GM18508 (cell line): ENCODE data around the gene RNF141.

Experiments used
- ATAC-seq: cut with Tn5 transposase; IDR thresholded peaks from one replicate; pipeline ENCODE4 v1.9.1; 2021; ENCODE audit warnings: moderate number of reproducible peaks; ENCODE audit not compliant: insufficient read depth, unreplicated experiment

The RNF141 gene

DNA sequence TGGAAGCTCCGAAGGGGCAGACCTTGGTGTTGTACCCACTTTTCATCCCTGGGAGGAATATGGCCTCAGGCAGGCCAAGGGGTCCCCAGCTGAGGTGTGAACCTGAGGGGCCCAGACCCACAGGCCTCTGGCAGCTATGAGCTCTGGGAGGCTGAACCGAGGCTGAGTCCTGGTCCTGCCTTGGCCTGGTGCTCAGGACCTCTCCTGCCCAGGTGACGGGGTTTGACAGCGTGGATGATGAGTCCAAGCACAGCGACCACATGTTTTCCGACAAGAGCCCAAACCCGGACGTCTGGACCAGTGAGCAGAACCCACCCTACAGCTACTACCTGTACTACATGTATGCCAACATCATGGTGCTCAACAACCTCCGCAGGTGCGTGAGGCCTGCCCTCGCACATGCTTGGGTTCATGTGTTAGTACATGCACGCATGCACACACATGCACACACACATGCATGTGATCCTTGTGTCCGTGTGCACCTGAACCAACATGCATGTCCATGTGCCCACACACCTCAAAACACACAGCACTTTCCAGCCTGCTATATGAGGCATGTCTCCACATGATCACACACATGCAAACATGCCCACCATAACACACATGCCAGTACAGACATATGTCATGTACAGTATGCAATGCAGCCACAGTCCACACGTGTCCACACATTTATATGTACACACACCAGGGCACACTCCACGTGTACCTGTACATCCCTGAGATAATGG, 40.9 kb downstream of the RNF141 start:
- no peak for ATAC-seq

DNA sequence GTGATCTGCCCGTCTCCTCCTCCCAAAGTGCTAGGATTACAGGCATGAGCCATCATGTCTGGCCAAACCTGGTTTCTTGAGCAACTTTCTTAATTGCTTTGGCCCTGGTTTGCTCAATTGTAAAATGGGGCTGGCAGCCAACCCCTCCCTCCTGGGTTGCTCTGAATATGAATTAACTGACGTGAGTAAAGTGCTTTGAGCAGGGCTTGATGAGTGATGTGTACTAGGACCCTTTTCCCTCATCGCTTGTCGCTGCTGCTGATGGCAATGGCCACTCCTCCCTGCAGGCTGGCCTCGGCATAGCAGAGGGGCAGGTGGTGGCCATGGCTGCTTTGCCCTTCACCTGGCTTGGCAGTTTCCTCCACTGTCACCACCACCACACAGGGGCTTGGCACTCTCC, 41.5 kb downstream of the RNF141 start:
- no peak for ATAC-seq

DNA sequence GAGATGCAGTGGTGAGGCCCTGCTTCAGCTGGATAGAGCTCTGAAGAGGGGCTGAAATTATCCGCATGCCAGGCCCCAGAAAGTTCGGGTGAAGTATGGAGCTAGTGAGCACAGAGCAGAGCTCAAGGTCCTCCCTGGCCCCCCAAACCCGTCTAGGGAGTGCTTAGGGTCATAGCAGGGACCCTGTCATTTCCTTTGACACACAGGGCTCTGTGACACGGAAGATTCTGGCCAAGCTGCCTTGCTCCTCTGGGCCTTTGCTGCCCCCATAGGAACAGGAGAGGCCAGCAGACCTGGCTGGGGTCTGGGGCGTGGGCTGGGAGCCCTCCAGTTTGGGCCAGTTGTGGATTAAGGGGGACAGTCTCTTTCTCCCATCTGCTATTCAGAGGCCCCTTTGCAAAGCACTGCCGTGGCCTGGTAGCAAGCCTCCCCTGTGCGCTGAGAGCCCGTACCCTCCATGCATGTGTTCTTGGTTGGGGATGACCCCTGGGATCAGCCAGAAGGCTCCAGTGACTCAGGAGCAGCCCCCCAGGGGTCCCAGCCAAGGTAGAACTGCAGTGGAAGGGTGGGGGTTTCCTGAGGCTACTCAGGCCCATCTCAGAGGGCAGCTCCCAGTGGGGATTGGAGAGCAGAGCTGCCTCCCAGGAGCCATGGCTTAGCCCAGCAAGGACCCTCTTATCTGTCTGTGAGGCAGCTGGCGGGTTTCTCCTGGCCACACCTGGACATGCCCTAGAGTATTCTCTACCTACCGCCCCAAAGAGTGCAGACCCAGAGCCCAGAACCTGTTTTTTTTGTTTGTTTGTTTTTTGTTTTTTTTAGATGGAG, 42.3 kb downstream of the RNF141 start:
- no peak for ATAC-seq

DNA sequence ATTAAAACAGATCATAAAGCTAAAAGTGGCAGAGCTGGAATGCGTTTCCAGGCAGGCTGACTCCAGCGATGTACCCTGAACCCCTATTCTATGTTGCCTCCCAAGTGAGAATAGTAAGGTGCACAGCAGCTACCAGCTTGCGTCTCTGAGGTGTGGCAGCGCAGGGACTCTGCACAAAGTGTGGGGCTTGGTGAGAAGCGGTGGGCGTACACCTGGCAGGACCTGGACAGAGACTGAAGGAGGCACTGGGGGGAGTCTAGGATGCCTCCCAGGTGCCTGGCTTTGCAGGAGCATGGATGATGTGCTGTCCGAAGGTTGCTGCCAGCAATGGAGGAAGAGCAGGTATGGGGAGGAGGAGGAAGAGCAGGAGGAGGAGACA, 43.0 kb downstream of the RNF141 start:
- no peak for ATAC-seq

- no peak for ATAC-seq
Observed at GRCh38 chr11:10497371-10498021, 43.5 kb downstream of the RNF141 start.

DNA sequence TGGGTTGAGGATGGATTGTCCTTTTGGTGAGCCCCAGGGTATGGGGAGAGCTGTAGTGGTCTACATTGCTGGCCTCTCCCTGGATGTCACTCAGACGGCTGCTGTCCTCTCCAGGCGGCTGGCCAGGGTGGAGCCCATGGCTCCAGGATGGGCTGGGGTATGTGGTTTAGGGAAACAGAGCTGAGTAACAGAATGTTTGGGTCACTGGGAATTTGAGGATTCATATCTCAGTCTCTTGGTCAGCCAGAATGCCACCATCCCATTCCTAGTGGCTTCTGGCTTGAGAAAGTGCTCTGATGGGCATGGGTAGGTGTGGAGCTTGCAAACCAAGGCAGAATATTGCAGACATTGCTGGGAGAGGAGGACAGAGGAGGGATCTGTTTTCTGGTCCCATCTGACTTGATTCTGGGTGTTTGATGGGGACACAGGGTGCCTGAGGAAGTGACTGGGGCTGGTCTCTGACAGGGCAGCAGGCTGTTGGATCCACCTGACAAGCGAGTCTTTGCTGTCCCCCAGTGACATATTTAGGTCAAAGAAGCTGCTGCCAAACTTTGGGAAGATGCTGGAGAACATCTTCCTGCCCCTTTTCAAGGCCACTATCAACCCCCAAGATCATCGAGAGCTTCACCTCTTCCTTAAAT, 44.6 kb downstream of the RNF141 start:
- no peak for ATAC-seq

GRCh38 chr11:10495464-10495786, 45.6 kb downstream of the RNF141 start:
- ATAC-seq, result no peak

DNA sequence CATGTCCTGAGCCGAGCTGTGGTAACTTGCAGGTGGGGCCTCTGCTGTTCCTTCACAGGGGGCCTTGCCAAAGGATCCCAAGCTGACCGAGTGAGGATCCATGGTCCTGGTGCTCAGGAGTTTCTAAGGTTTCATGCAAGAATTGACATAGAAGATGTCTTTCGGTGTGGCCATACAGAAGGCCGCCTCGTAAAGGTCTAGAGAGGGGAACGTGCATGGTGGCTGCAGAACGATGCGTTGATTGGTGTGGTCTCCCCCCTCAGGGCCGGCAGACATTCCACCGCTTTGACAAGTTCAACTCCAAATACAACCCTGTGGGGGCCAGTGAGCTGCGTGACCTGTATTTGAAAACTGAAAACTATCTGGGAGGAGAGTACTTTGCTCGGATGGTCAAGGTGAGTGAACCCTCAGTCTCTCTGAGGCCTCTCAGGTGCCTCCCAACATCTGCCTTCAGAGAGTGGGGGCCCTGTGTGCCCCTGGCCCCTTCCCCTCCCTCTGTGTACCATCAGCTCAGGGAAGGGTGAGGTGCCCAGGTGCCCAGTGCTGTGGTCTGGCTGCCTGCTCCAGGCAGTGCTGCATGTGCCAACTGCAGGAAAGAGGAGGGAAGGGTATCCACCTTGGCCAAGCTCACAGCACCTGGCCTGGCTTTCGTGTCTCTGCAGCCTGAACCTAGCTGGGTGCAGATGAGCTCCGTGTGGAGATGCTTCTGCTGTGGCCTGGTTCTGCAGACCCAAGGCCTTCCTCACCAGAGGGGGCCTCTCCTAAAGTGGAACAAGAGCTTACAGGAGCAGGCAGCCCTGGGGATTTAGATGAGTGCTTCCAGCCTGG, 46.1 kb downstream of the RNF141 start:
- ATAC-seq, result no peak

DNA sequence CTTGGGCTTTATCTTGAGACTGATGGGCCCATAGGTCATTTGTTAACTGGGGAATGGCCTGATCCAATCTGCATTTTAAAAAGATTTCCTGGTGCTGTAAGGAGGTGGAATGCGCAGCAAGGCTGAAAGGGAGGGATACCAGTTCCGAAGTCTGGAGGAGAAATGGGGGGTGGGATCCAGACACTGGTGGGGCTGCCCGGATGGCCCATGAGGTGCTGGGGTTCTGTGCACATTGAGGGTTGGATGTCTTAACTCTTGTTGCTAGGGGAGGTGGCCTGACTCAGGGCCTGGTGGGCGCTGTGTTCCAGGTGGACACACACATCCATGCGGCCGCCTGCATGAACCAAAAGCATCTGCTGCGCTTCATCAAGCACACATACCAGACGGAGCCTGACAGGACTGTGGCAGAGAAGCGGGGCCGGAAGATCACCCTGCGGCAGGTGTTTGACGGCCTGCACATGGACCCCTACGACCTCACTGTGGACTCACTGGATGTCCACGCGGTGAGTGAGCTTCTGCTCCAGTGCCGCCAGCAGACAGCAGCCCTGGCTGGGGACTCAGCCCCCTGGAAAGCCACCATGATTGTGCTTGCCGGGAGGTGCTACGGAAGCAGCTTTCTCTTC, 47.8 kb downstream of the RNF141 start:
- no peak for ATAC-seq

GRCh38 chr11:10492084-10492483, 48.9 kb downstream of the RNF141 start:
- no peak for ATAC-seq

GRCh38 chr11:10490398-10491241, 50.4 kb downstream of the RNF141 start:
- no peak for ATAC-seq

DNA sequence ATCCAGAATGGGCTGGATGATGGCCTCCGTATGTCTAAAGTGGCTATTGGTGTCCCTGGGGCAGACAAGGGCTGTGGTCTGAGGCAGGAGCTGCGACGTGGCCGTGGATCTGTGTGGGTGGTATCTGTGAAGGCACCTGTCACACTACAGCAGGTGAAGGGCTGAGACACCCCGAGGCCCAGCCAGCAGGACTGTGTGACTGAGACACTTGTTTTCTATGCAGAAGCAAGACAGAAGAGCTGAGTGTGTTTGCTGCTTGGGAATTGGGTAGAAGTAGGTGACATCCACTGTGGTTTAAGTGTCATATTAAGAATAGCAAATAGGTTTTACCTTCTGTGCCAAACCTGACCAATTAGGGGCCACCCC, 51.0 kb downstream of the RNF141 start:
- ATAC-seq, result no peak

DNA sequence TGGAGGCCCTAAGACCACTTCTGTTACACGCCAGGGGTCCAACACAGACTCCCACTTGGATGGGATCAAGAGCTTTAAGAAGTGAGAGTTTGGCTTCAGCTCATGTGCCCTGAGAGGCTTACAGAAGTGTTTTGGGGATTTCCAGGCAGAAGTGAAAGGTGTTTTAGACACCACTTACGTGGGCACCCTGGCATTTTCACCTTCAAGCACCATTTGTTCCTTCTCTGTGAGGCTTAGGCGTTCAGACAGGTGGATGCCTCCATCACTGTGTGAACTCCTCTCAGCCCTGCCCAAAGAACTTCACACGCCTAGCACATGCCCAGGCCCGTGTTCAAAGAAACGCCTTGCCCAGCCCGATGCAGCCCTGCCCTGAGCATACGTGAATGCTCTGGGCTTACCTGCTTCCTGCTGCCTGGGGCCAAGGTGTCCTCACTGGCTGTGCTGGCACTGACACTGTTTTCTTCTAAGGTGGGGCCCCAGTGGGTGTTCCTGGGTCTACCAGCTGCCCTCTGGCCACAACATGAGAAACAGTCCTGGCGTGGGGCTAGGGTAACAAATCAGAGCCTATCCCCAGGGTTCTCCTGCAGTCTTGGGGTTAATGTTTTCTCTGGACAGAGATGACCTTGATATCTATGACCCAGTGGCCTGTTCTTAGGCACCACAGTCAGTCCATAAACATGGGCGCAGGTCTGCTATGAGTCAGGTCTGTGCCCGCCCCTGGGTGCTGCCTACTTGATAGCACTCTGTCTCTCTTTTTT, 51.9 kb downstream of the RNF141 start:
- ATAC-seq, result peak; percentile 68

DNA sequence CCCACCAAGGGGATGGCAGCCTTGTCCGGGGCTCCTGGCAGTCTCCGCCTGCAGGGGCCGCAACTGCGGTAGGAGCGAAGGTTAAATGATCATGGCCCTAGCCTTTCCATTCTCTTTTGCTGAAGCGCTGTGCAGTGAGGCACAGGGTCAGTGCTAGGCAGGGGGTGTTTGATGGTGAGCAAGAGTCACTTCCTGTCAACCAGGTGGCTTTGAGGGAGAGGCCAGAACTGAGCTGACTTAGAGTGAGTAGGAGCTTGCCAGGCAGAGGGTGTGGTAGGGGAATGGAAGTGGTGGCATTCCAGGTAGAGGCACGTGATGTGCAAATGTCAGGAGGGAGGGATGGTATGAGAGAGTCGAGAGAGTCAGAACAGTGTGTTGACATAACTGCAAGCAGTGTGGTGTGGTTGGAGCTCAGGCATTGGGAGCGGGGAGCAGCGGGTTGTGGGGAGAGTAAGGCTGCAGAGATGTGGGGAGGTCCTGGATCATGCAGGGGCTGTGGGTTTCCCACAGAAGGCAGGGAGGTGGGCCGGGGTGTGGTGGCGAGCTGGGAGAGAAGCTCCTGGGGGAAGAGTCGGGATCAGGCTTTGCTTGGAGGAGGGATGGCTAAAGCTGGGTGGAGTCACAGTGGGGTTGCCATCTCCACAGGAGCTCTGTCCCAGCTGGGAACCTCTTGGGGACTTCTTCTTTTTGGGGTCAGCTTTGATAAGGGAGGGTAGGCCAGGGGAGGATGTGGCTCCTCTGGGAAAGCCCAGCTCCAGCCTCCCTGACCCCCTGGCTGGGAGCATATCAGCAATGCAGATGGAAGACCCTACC, 52.7 kb downstream of the RNF141 start:
- ATAC-seq, result no peak

DNA sequence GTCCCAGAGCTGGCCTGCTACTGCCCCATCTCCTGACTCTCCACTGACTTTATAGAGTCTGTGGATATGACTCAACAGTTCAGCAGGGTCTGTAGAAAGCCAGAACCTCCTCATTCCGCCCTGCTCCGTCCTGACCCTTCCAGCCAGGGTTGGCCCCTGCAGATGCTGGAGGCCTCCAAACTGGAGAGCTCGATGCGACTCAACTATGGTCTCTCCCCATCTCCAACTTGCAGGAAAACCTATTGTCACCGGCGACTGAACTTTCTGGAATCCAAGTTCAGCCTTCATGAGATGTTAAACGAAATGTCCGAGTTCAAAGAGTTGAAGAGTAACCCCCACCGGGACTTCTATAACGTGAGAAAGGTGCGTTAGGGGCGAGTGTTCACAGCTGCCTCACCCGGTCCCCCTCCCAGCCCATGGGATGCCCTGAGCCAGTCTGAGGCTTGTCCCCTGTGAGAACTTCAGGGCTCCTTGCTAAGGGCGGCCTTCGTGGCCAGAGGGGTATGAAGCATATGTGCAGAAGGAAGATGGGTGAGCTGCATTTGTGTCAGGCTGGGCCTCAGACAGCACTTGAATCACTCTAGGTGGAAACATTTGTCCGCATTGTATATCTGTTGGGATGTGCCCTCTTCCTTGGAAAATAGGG, 53.9 kb downstream of the RNF141 start:
- no peak for ATAC-seq

DNA sequence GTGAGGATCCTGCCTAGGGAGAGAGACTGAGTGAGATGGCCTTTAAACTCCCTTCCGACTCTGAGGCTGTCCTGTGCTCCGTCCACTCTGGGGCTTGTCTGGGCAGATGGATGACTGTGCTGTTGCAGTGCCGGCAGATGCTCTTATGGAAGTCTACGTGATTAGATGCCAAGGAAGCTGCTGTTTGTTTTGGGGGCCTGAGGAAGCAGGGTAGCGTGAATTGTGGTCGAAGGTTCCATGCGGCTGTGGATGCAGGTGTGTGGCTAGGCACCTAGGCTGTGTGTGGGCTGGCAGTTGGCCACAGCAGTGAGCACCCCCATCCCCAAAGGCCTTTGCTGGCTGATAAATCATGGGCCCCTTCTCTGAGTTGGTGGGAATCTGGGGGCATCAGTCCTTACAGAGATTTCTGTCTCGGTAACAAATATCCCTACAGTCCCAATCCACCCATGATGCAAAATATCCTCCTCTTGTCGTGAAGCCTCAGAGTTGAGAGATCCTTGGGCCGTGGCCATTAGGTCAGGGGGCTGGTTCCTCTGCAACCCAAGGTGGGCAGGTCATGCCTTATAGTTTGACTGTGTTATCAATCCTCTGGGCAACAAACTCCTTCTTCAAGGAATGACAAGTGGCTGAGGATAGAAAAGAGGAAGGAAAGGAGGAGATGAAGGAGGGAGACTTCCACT, 54.7 kb downstream of the RNF141 start:
- no peak for ATAC-seq
